ENCODE results near the gene SPEN.
A peak's percentile ranks its signal among the peaks of the same experiment; 100 is the strongest.

- no peak for TF ChIP-seq CTCF (IDR thresholded peaks at IDR 0.05)
- peak in 1 of 2 donors; percentile 70 for TF ChIP-seq POLR2A (IDR thresholded peaks at IDR 0.05)
Observed at GRCh38 chr1:15847893-15848142, 311 bp downstream of the SPEN start.
